GM23338 (cell line): ENCODE data around the gene TRABD2A. TPM values are rescaled to one million over a fixed set of nuclear protein-coding genes. Genes with fewer than 3 reads are reported as not detected.

Experiments used
- ATAC-seq: fragments of 200-7000 bp; cut with Tn5 transposase; 3 replicates; pipeline ENCODE4 v1.9.1; 2020
- DNase-seq: peaks from one replicate; pipeline ENCODE4 v3.0.0-alpha.2; 2015; ENCODE audit warnings: low spot score
- H2AFZ ChIP-seq: fragments of 200-600 bp; sonication (generic); 2 replicates; pipeline ENCODE4 v1.8.0; 2016; ENCODE audit warnings: antibody characterized with exemption, mild to moderate bottlenecking, moderate library complexity
- H3F3A ChIP-seq: fragments of 200-600 bp; sonication (generic); replicated peaks from 2 replicates; pipeline ENCODE4 v1.8.0; 2017; ENCODE audit warnings: antibody characterized with exemption, mixed run types, low read depth
- H3K27ac ChIP-seq: fragments of 200-600 bp; sonication (generic); 2 replicates; pipeline ENCODE4 v1.6.1; 2016; ENCODE audit warnings: low read depth
- H3K27me3 ChIP-seq: fragments of 200-600 bp; sonication (generic); 2 replicates; pipeline ENCODE4 v1.8.0; 2016; ENCODE audit warnings: mild to moderate bottlenecking, mixed run types, moderate library complexity; ENCODE audit not compliant: insufficient read depth
- H3K36me3 ChIP-seq: fragments of 200-600 bp; sonication (generic); 2 replicates; pipeline ENCODE4 v1.8.0; 2016; ENCODE audit warnings: mild to moderate bottlenecking; ENCODE audit not compliant: insufficient read depth
- H3K4me1 ChIP-seq: fragments of 200-600 bp; sonication (generic); 2 replicates; pipeline ENCODE4 v1.8.0; 2016; ENCODE audit warnings: mild to moderate bottlenecking, moderate library complexity; ENCODE audit not compliant: insufficient read depth
- H3K4me2 ChIP-seq: fragments of 200-600 bp; sonication (generic); 2 replicates; pipeline ENCODE4 v1.7.1; 2017; ENCODE audit warnings: mixed run types
- H3K4me3 ChIP-seq: fragments of 200-600 bp; sonication (generic); 2 replicates; pipeline ENCODE4 v1.6.1; 2016; ENCODE audit warnings: mixed run types
- H3K79me2 ChIP-seq: fragments of 200-600 bp; sonication (generic); replicated peaks from 2 replicates; pipeline ENCODE4 v1.8.0; 2017; ENCODE audit warnings: mild to moderate bottlenecking; ENCODE audit not compliant: insufficient read depth
- H3K9me2 ChIP-seq: fragments of 200-600 bp; sonication (generic); 2 replicates; pipeline ENCODE4 v1.8.0; 2017; ENCODE audit not compliant: insufficient read depth
- H4K20me1 ChIP-seq: fragments of 200-600 bp; sonication (generic); replicated peaks from 2 replicates; pipeline ENCODE4 v1.8.0; 2017; ENCODE audit warnings: mild to moderate bottlenecking; ENCODE audit not compliant: insufficient read depth
- H3K27ac Mint-ChIP-seq: 2 replicates; pipeline ENCODE4 v1.8.0; 2020; ENCODE audit warnings: inconsistent platforms, mild to moderate bottlenecking, moderate library complexity, mixed read lengths
- H3K27me3 Mint-ChIP-seq: 3 replicates; pipeline ENCODE4 v1.8.0; 2022; ENCODE audit warnings: low read depth, mild to moderate bottlenecking, moderate library complexity, mixed read lengths, inconsistent platforms; ENCODE audit not compliant: insufficient read depth, poor library complexity
- H3K36me3 Mint-ChIP-seq: 3 replicates; pipeline ENCODE4 v1.8.0; 2021; ENCODE audit warnings: low read depth, mild to moderate bottlenecking, inconsistent platforms, moderate library complexity, mixed read lengths
- H3K4me1 Mint-ChIP-seq: 3 replicates; pipeline ENCODE4 v1.8.0; 2020; ENCODE audit warnings: mild to moderate bottlenecking, inconsistent platforms, mixed read lengths
- H3K4me3 Mint-ChIP-seq: 3 replicates; pipeline ENCODE4 v1.8.0; 2021; ENCODE audit warnings: moderate library complexity, mild to moderate bottlenecking, inconsistent platforms, mixed read lengths
- H3K9me3 Mint-ChIP-seq: 3 replicates; pipeline ENCODE4 v1.8.0; 2020; ENCODE audit warnings: moderate library complexity, mild to moderate bottlenecking, inconsistent platforms, mixed read lengths
- CREB1 ChIP-seq: fragments of 250-450 bp; sonication (Bioruptor Pico); IDR thresholded peaks from 2 replicates; pipeline ENCODE4 v1.5.0; 2020; ENCODE audit warnings: low read depth, mild to moderate bottlenecking, moderate library complexity
- CTCF ChIP-seq, 2 experiments: fragments of 200-600 bp in 1 of 2; sonication (generic) in 1 of 2; conservative IDR thresholded peaks; 2 replicates each; pipeline versions ENCODE4 v1.5.1 to v1.6.1; 2016 to 2017; ENCODE audit warnings: antibody characterized with exemption in 2 of 2, low read depth in 2 of 2, mild to moderate bottlenecking in 2 of 2, moderate library complexity in 1 of 2
- ETS1 ChIP-seq: IDR thresholded peaks from 2 replicates; pipeline ENCODE4 v1.6.1; 2016; ENCODE audit warnings: antibody characterized with exemption
- EZH2 ChIP-seq: fragments of 200-600 bp; sonication (generic); IDR thresholded peaks from one replicate; pipeline ENCODE4 v1.8.0; 2017; ENCODE audit warnings: antibody characterized with exemption, mild to moderate bottlenecking, low read depth; ENCODE audit not compliant: unreplicated experiment
- EZH2phosphoT487 ChIP-seq: fragments of 200-600 bp; sonication (generic); IDR thresholded peaks from one replicate; pipeline ENCODE4 v1.8.1; 2018; ENCODE audit warnings: antibody characterized with exemption; ENCODE audit not compliant: unreplicated experiment
- JUNB ChIP-seq: IDR thresholded peaks from one replicate; pipeline ENCODE4 v1.6.1; 2016; ENCODE audit warnings: antibody characterized with exemption; ENCODE audit not compliant: unreplicated experiment
- NANOG ChIP-seq: IDR thresholded peaks from 2 replicates; pipeline ENCODE4 v1.6.1; 2016; ENCODE audit warnings: antibody characterized with exemption, borderline replicate concordance
- POLR2AphosphoS5 ChIP-seq: IDR thresholded peaks from 2 replicates; pipeline ENCODE4 v1.6.1; 2016; ENCODE audit warnings: antibody characterized with exemption, low read depth
- STAT1 ChIP-seq: IDR thresholded peaks from one replicate; pipeline ENCODE4 v1.6.1; 2016; ENCODE audit warnings: antibody characterized with exemption; ENCODE audit not compliant: unreplicated experiment
- ZNF114 ChIP-seq: fragments of 250-450 bp; sonication (Bioruptor Pico); IDR thresholded peaks from 2 replicates; pipeline ENCODE4 v1.5.0; 2020; ENCODE audit warnings: mild to moderate bottlenecking, moderate library complexity
- ZNF331 ChIP-seq: fragments of 250-450 bp; sonication (Bioruptor Pico); IDR thresholded peaks from 2 replicates; pipeline ENCODE4 v1.5.0; 2020; ENCODE audit warnings: low read depth, mild to moderate bottlenecking, moderate library complexity
- polyA plus RNA-seq: library from polyadenylated mRNA; unstranded; fragments of >200 nt; fragmentation: Nextera tagmentation; extraction: Ambion mirVana; gene quantifications from 2 replicates; pipeline ENCODE4 v1.2.1, GENCODE V29; 2016
- total RNA-seq: library from RNA; depleted of rRNA; stranded (reverse); fragments of >200 nt; shearing (Covaris generic); gene quantifications from 2 replicates; pipeline ENCODE4 v1.2.3, GENCODE V29; 2014
- TF ChIP-seq, protein P1 (sequence below): fragments of 250-450 bp; sonication (Bioruptor Pico); IDR thresholded peaks from 2 replicates; pipeline ENCODE4 v1.5.0; 2020; ENCODE audit warnings: mild to moderate bottlenecking, moderate library complexity
- TF ChIP-seq, protein P2 (sequence below): IDR thresholded peaks from one replicate; pipeline ENCODE4 v1.6.1; 2018; ENCODE audit warnings: antibody characterized with exemption; ENCODE audit not compliant: unreplicated experiment

Gene TRABD2A
- total and polyA plus RNA-seq, 2 experiments from 2014 or later: 5.5 to 12.1 TPM

- Histone ChIP-seq H4K20me1 (no peaks in the 10 kb centered on the region), H3K4me2 (no peak overlapping the region), H3K27ac (no peak overlapping the region), H3K4me1 (no peaks in the 10 kb centered on the region), H3K79me2 (no peaks in the 10 kb centered on the region), H3K27me3 (no peaks in the 10 kb centered on the region), H3F3A (no peaks in the 10 kb centered on the region), H3K9me2 (peaks cover 5% of the 10 kb centered on the region; the same call in 1 of the 2 replicates), H2AFZ (no peak overlapping the region), H3K36me3 (no peaks in the 10 kb centered on the region; the same call in none of the 2 replicates), H3K4me3 (no peak overlapping the region)
- no peak for DNase-seq
- ATAC-seq: no peak
- Mint-ChIP-seq H3K4me1 (peaks cover 12% of the 10 kb centered on the region), H3K27ac (no peak overlapping the region), H3K9me3 (peaks cover 4% of the 10 kb centered on the region), H3K27me3 (peaks cover 4% of the 10 kb centered on the region), H3K4me3 (no peak overlapping the region), H3K36me3 (peaks cover 10% of the 10 kb centered on the region; the same call in 2 of the 3 replicates)
- TF ChIP-seq ETS1 (no peak), POLR2AphosphoS5 (no peak), ZNF331 (no peak), STAT1 (no peak), ZNF114 (CRISPR knock-in tag) (no peak), CTCF (conservative IDR thresholded peaks at IDR 0.05; ENCODE audit: low read depth in 2 of 2) (no peak), CREB1 (no peak), EZH2phosphoT487 (no peak), EZH2 (no peak), NANOG (no peak), JUNB (no peak)
- TF ChIP-seq, protein P1, sequence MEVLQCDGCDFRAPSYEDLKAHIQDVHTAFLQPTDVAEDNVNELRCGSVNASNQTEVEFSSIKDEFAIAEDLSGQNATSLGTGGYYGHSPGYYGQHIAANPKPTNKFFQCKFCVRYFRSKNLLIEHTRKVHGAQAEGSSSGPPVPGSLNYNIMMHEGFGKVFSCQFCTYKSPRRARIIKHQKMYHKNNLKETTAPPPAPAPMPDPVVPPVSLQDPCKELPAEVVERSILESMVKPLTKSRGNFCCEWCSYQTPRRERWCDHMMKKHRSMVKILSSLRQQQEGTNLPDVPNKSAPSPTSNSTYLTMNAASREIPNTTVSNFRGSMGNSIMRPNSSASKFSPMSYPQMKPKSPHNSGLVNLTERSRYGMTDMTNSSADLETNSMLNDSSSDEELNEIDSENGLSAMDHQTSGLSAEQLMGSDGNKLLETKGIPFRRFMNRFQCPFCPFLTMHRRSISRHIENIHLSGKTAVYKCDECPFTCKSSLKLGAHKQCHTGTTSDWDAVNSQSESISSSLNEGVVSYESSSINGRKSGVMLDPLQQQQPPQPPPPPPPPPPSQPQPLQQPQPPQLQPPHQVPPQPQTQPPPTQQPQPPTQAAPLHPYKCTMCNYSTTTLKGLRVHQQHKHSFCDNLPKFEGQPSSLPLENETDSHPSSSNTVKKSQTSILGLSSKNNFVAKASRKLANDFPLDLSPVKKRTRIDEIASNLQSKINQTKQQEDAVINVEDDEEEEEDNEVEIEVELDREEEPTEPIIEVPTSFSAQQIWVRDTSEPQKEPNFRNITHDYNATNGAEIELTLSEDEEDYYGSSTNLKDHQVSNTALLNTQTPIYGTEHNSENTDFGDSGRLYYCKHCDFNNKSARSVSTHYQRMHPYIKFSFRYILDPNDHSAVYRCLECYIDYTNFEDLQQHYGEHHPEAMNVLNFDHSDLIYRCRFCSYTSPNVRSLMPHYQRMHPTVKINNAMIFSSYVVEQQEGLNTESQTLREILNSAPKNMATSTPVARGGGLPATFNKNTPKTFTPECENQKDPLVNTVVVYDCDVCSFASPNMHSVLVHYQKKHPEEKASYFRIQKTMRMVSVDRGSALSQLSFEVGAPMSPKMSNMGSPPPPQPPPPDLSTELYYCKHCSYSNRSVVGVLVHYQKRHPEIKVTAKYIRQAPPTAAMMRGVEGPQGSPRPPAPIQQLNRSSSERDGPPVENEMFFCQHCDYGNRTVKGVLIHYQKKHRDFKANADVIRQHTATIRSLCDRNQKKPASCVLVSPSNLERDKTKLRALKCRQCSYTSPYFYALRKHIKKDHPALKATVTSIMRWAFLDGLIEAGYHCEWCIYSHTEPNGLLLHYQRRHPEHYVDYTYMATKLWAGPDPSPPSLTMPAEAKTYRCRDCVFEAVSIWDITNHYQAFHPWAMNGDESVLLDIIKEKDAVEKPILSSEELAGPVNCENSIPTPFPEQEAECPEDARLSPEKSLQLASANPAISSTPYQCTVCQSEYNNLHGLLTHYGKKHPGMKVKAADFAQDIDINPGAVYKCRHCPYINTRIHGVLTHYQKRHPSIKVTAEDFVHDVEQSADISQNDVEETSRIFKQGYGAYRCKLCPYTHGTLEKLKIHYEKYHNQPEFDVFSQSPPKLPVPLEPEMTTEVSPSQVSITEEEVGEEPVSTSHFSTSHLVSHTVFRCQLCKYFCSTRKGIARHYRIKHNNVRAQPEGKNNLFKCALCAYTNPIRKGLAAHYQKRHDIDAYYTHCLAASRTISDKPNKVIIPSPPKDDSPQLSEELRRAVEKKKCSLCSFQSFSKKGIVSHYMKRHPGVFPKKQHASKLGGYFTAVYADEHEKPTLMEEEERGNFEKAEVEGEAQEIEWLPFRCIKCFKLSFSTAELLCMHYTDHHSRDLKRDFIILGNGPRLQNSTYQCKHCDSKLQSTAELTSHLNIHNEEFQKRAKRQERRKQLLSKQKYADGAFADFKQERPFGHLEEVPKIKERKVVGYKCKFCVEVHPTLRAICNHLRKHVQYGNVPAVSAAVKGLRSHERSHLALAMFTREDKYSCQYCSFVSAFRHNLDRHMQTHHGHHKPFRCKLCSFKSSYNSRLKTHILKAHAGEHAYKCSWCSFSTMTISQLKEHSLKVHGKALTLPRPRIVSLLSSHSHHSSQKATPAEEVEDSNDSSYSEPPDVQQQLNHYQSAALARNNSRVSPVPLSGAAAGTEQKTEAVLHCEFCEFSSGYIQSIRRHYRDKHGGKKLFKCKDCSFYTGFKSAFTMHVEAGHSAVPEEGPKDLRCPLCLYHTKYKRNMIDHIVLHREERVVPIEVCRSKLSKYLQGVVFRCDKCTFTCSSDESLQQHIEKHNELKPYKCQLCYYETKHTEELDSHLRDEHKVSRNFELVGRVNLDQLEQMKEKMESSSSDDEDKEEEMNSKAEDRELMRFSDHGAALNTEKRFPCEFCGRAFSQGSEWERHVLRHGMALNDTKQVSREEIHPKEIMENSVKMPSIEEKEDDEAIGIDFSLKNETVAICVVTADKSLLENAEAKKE: no peak
- TF ChIP-seq, protein P2, sequence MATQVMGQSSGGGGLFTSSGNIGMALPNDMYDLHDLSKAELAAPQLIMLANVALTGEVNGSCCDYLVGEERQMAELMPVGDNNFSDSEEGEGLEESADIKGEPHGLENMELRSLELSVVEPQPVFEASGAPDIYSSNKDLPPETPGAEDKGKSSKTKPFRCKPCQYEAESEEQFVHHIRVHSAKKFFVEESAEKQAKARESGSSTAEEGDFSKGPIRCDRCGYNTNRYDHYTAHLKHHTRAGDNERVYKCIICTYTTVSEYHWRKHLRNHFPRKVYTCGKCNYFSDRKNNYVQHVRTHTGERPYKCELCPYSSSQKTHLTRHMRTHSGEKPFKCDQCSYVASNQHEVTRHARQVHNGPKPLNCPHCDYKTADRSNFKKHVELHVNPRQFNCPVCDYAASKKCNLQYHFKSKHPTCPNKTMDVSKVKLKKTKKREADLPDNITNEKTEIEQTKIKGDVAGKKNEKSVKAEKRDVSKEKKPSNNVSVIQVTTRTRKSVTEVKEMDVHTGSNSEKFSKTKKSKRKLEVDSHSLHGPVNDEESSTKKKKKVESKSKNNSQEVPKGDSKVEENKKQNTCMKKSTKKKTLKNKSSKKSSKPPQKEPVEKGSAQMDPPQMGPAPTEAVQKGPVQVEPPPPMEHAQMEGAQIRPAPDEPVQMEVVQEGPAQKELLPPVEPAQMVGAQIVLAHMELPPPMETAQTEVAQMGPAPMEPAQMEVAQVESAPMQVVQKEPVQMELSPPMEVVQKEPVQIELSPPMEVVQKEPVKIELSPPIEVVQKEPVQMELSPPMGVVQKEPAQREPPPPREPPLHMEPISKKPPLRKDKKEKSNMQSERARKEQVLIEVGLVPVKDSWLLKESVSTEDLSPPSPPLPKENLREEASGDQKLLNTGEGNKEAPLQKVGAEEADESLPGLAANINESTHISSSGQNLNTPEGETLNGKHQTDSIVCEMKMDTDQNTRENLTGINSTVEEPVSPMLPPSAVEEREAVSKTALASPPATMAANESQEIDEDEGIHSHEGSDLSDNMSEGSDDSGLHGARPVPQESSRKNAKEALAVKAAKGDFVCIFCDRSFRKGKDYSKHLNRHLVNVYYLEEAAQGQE: no peak
These were observed 39.3 kb downstream of the TRABD2A start for GRCh38 chr2:84841577-84841976.
